ENCODE data around the gene RGS9. TPM values are rescaled to one million over a fixed set of nuclear protein-coding genes. Genes with fewer than 3 reads are reported as not detected.

Gene RGS9
- total and polyA plus RNA-seq, 2 of the 13 experiments (the other 11 are each of a cell fraction or from before 2014, with no cell fraction given) = 0.44 to 0.74 TPM

DNA sequence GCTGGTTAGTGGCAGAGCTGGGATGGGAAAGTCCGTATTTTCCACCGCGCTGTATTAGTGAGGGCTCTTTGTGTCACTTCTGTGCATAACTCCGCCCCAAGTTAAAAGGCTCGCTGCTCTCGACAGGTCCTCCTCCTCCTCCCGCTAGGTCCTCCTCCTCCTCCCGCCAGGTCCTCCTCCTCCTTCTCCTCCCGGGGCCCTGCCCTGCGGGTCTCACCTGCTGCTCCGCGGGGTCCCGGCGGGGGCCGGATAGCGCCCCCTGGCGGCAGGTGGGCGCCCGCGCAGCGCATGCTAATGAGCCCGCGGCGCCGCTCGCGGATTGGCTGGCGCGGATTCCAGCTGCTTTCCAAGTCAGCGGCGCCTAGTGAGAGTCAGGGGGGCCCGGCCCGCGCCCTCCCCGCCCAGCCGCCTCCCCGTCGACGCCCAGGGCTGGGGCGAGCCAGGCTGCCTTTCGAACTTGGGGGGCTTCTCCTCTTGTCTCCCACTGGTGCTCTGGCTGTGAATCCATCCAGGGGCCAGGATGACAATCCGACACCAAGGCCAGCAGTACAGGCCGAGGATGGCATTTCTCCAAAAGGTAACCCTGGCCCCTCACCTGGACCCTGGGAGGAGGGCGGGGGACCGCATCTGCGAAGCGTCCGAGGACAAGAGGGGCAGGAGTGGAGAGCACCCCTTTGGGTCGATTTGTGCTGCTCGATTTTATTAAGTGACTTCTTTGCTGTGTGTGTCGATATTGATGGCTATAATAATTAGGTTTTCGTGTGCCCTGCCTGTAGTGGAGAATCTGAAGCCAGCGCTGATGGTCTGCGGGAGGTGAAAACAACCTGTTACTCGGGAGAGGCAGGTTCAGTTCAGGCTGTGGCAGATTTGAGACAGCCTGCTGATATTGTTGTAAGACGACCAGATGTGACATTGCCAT, at the start of gene RGS9 (continued):
- no peak for TF ChIP-seq BRD4 (CRISPR knock-in tag; IDR thresholded peaks at IDR 0.05)
- peak; percentile 94 for TF ChIP-seq XRCC5 (optimal IDR thresholded peaks at IDR 0.05; ENCODE audit: low read length)
- TF ChIP-seq ATF7 (IDR thresholded peaks at IDR 0.05) = no peak
- TF ChIP-seq ATF7 (CRISPR knock-in tag; IDR thresholded peaks at IDR 0.05) = no peak
- TF ChIP-seq HOXA3 (CRISPR knock-in tag; IDR thresholded peaks at IDR 0.05) = peak; percentile 56; the same call in 1 of the 2 replicates
- no peak for TF ChIP-seq ZBTB42 (CRISPR knock-in tag; IDR thresholded peaks at IDR 0.05)
- TF ChIP-seq, protein P1, sequence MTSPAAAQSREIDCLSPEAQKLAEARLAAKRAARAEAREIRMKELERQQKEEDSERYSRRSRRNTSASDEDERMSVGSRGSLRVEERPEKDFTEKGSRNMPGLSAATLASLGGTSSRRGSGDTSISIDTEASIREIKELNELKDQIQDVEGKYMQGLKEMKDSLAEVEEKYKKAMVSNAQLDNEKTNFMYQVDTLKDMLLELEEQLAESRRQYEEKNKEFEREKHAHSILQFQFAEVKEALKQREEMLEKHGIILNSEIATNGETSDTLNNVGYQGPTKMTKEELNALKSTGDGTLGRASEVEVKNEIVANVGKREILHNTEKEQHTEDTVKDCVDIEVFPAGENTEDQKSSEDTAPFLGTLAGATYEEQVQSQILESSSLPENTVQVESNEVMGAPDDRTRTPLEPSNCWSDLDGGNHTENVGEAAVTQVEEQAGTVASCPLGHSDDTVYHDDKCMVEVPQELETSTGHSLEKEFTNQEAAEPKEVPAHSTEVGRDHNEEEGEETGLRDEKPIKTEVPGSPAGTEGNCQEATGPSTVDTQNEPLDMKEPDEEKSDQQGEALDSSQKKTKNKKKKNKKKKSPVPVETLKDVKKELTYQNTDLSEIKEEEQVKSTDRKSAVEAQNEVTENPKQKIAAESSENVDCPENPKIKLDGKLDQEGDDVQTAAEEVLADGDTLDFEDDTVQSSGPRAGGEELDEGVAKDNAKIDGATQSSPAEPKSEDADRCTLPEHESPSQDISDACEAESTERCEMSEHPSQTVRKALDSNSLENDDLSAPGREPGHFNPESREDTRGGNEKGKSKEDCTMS (CRISPR knock-in tag; conservative IDR thresholded peaks at IDR 0.05) = no peak
- no peak for TF ChIP-seq ZNF383 (CRISPR knock-in tag; IDR thresholded peaks at IDR 0.05; ENCODE audit: borderline replicate concordance)
- TF ChIP-seq, protein P2, sequence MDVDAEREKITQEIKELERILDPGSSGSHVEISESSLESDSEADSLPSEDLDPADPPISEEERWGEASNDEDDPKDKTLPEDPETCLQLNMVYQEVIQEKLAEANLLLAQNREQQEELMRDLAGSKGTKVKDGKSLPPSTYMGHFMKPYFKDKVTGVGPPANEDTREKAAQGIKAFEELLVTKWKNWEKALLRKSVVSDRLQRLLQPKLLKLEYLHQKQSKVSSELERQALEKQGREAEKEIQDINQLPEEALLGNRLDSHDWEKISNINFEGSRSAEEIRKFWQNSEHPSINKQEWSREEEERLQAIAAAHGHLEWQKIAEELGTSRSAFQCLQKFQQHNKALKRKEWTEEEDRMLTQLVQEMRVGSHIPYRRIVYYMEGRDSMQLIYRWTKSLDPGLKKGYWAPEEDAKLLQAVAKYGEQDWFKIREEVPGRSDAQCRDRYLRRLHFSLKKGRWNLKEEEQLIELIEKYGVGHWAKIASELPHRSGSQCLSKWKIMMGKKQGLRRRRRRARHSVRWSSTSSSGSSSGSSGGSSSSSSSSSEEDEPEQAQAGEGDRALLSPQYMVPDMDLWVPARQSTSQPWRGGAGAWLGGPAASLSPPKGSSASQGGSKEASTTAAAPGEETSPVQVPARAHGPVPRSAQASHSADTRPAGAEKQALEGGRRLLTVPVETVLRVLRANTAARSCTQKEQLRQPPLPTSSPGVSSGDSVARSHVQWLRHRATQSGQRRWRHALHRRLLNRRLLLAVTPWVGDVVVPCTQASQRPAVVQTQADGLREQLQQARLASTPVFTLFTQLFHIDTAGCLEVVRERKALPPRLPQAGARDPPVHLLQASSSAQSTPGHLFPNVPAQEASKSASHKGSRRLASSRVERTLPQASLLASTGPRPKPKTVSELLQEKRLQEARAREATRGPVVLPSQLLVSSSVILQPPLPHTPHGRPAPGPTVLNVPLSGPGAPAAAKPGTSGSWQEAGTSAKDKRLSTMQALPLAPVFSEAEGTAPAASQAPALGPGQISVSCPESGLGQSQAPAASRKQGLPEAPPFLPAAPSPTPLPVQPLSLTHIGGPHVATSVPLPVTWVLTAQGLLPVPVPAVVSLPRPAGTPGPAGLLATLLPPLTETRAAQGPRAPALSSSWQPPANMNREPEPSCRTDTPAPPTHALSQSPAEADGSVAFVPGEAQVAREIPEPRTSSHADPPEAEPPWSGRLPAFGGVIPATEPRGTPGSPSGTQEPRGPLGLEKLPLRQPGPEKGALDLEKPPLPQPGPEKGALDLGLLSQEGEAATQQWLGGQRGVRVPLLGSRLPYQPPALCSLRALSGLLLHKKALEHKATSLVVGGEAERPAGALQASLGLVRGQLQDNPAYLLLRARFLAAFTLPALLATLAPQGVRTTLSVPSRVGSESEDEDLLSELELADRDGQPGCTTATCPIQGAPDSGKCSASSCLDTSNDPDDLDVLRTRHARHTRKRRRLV (CRISPR knock-in tag; IDR thresholded peaks at IDR 0.05) = peak; percentile 31; the same call in 1 of the 2 replicates
- TF ChIP-seq, protein P3, sequence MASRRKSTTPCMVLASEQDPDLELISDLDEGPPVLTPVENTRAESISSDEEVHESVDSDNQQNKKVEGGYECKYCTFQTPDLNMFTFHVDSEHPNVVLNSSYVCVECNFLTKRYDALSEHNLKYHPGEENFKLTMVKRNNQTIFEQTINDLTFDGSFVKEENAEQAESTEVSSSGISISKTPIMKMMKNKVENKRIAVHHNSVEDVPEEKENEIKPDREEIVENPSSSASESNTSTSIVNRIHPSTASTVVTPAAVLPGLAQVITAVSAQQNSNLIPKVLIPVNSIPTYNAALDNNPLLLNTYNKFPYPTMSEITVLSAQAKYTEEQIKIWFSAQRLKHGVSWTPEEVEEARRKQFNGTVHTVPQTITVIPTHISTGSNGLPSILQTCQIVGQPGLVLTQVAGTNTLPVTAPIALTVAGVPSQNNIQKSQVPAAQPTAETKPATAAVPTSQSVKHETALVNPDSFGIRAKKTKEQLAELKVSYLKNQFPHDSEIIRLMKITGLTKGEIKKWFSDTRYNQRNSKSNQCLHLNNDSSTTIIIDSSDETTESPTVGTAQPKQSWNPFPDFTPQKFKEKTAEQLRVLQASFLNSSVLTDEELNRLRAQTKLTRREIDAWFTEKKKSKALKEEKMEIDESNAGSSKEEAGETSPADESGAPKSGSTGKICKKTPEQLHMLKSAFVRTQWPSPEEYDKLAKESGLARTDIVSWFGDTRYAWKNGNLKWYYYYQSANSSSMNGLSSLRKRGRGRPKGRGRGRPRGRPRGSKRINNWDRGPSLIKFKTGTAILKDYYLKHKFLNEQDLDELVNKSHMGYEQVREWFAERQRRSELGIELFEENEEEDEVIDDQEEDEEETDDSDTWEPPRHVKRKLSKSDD (CRISPR knock-in tag; IDR thresholded peaks at IDR 0.05; ENCODE audit: low read depth) = no peak
- TF ChIP-seq DR1 (CRISPR knock-in tag; IDR thresholded peaks at IDR 0.05) = no peak
- TF ChIP-seq, protein P4, sequence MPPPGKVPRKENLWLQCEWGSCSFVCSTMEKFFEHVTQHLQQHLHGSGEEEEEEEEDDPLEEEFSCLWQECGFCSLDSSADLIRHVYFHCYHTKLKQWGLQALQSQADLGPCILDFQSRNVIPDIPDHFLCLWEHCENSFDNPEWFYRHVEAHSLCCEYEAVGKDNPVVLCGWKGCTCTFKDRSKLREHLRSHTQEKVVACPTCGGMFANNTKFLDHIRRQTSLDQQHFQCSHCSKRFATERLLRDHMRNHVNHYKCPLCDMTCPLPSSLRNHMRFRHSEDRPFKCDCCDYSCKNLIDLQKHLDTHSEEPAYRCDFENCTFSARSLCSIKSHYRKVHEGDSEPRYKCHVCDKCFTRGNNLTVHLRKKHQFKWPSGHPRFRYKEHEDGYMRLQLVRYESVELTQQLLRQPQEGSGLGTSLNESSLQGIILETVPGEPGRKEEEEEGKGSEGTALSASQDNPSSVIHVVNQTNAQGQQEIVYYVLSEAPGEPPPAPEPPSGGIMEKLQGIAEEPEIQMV (CRISPR knock-in tag; IDR thresholded peaks at IDR 0.05; ENCODE audit: low read depth) = no peak
- TF ChIP-seq ZZZ3 (CRISPR knock-in tag; IDR thresholded peaks at IDR 0.05; ENCODE audit: borderline replicate concordance) = no peak
- TF ChIP-seq KLF11 (CRISPR knock-in tag; IDR thresholded peaks at IDR 0.05) = no peak

Data from HepG2 (cell line).